HG03025 (cell line): ENCODE measurements around the gene EEF1AKMT3.

Experiments used
- ATAC-seq: cut with Tn5 transposase; IDR thresholded peaks from one replicate; pipeline ENCODE4 v1.9.1; 2021; ENCODE audit warnings: mild to moderate bottlenecking, moderate library complexity; ENCODE audit not compliant: unreplicated experiment, low FRiP score

EEF1AKMT3 gene

DNA sequence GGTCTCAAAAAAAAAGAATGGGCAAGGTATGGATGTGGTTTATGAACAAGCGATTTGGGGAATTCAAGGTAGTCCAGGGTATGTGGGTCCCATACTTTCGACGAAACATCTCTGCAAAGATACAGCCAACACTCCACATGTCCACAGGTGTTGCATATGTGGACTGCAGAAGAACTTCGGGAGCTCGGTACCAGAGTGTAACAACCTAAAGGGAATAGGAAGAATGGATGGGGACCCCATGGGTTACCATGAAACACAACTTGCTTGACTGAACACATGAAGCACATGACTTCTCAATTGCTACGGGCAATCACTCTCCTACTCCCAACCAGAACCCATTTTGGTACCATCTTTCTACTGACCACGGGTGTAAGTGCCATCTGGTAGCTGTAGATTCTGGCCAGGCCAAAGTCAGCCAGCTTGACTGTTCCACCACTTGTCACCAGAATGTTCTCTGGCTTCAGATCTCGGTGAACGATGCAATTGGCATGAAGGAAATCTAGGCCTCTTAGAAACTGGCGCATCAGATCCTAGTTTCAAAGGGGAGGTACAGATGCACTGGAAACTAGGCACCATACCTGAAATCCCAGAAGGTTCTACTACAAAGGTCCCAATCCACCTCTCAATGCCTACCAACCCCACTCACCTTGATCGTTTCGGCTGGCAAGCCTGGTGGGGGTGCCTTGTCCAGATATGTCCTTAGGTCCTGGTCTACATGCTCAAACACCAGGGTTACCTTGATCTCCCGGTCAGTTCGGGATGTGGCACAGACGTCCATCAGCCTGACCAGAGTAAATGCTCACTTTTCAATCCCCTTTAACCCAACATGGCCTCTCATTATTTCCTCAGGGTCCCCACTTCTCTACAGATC, 21.6 kb upstream of the EEF1AKMT3 start:
- no peak for ATAC-seq

DNA sequence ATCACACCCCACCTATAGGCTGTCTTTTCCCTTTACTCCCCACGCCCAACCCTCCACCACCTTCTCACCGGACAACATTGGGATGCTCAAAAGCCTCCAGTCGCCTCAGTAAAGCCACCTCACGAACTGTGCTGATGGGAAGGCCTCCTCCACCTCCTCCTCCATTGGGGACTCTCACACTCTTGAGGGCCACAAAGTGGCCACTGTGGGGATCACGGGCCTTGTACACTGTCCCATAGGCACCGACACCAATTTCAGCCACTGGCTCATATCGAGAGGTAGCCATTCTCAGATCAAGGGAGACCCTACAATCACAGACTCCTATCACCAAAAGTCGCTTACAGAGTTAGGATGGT, 21.0 kb upstream of the EEF1AKMT3 start:
- ATAC-seq: no peak

DNA sequence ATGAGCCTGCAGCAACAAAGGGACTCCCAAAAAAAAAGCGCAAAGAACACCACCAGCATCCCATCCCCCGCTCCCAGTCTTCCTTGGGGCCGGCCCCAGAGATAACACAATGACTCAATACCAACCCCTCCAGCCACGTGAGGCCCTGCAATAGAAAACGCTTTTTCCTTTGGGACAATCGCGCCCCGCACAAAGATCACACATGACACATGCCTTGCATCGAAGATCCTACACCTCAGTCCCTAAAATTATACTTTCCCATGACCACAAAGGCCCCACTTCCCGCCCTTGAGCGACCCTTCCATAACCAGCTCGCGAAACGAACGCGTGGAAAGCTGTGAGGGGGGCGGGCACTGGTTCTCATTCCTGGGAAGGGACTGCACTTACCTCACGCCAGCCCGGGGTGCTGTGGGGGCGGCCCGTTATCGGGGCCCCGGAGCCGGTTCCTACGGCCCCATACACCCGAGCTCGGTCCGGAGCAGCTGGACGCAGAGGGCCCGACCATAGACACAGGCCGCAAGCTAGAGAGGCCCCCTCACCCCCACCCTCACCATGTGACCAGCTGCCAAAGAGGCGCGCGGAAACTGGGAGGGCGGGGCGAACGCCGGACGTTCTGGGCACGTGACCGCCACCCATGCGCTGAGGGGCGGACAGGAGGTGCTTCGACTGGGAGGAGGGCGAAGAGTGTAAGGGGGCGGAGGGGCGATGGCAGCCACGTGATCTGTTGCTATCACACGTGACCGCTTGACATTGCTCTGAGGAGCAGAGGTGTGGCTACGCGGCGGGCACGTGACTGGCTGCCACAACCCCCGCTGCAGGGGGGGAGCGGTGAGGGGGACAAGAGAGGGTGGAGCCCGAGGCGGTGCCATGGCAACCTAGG, 20.4 kb upstream of the EEF1AKMT3 start, which contains the start of gene CDK4:
Gene CDK4 (minus strand): TSS at position 523 of the 880 bp plus-strand sequence. CDS start 593 bp downstream, outside the sequence.
- peak; percentile 70 for ATAC-seq

DNA sequence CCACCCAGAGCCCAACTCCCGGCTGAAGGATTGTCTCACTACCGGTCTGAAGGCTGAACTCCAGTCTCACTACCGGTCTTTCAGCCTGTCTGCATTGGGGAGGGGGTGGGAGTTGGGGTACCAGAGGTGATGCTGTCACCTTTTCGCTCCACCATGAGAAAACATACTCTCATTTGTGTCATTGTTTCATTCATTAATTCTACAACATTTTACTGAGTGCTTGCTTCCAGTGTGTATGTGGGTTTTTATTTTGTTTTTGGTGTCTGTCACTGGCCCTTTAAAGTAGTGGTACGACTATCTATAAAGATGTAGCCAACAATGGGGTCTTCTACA, 19.8 kb upstream of the EEF1AKMT3 start:
- no peak for ATAC-seq

DNA sequence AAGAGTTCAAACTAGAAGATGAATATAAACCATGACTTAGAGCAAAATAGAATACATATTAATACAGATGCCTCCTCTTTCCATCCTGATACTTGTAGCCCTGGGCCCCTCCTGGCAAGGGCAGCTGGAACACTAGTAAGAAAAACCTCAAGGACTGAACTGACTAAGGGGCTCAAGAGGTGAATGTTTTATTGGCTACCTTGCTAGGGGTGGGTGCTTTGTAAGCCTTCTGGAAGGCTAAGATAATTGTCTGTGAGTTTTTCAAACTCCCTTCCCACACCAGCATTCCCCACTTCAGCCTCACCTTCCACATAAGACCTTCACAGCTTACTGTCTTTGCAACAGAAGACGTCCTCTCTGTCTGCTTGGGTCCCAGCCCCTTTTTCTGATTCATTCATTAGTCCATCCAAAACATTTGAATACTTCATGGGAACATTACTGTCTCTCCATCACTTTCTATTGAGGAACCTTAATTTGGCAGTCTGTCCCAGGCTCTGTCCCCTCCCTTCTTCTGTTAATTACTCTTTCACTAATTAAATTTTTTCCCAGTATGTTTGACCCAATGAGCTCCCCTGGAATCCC, 18.6 kb upstream of the EEF1AKMT3 start:
- no peak for ATAC-seq

DNA sequence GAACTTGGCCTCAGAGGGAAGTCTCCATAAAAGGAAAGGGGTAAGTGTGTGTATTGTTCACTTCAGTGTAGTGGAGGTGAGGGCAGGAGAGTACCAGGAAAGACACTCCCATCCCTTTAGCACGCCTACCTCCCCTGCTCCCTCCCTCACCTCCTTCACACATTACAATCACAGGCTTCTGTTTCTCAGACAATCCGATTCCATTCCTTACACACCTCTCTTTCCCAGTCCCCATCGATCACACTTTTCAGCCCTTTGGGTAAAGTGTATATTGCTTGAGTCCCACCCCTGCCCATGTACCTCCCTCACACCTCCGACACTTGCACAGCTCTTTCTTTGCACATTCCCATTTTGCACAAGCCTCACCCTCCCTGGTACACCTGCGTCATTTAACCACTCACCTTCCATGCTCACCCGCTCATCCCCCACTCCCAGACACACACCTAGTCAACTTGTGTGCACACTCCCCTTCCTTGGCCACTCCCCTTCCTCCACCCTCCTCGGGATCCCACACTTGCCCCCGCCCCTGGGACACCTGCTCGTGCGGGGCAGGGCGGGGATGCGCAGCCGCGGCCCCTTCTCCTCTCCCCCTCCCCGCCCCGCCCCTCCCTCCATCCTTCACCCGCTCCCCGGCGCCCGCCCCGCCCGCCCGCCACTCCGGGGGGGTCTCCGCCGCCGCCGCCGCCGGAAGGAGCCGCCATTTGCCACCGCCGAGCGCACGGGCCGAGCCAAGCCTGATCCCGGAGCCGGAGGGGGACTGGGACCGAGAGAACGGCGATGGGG, 17.8 kb upstream of the EEF1AKMT3 start, which contains the start of gene MARCHF9:
Gene MARCHF9 (plus strand): TSS at position 693 of the 783 bp plus-strand sequence. CDS start 426 bp downstream, outside the sequence.
- peak; percentile 34 for ATAC-seq

DNA sequence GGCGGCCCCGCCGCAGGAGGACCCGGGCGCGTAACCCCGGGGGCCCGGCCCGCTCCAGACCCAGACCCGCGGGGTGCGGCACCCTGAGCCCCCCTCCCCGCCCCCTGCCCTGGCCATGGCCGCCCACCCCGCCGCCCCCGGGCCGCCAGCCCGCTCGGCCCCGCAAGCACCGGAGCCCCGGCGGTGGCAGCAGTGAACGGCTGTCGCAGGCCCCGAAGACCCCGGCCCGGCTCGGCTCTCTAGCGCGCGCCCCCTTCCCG, 17.3 kb upstream of the EEF1AKMT3 start:
- no peak for ATAC-seq

DNA sequence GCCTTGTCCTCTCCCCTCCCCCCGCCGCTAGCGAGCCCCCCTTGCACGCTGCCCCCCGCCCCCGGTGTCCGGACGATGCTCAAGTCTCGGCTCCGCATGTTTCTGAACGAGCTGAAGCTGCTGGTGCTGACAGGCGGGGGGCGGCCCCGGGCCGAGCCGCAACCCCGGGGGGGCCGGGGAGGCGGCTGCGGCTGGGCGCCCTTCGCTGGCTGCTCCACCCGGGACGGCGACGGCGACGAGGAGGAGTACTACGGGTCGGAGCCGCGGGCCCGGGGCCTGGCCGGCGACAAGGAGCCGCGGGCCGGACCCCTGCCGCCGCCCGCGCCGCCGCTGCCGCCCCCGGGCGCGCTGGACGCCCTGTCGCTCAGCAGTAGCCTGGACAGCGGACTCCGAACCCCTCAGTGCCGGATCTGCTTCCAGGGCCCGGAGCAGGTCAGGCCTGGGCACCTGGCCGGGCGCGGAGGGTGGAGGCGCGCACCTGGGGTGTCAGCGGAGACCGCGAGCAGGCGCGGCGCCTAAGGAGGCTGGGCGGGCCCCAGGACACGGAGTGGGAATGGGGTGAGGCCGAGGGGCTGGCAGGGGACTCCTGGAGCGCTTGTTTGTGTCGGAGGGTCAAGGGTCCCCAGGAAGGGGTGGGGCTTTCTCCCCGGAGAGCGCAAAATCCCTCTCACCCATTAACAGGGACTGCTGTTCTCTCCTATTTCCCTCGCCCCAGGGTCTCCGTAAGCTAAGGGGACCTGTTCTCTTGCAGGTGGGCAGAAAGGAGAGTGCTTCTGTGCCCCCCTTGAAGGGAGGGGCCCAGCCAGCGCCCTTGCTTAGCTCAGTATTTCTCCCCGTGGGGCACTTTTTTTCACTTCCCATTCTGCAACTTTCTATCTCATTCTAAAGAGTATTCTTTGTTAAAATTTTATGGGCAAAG, 16.7 kb upstream of the EEF1AKMT3 start:
- ATAC-seq: no peak

DNA sequence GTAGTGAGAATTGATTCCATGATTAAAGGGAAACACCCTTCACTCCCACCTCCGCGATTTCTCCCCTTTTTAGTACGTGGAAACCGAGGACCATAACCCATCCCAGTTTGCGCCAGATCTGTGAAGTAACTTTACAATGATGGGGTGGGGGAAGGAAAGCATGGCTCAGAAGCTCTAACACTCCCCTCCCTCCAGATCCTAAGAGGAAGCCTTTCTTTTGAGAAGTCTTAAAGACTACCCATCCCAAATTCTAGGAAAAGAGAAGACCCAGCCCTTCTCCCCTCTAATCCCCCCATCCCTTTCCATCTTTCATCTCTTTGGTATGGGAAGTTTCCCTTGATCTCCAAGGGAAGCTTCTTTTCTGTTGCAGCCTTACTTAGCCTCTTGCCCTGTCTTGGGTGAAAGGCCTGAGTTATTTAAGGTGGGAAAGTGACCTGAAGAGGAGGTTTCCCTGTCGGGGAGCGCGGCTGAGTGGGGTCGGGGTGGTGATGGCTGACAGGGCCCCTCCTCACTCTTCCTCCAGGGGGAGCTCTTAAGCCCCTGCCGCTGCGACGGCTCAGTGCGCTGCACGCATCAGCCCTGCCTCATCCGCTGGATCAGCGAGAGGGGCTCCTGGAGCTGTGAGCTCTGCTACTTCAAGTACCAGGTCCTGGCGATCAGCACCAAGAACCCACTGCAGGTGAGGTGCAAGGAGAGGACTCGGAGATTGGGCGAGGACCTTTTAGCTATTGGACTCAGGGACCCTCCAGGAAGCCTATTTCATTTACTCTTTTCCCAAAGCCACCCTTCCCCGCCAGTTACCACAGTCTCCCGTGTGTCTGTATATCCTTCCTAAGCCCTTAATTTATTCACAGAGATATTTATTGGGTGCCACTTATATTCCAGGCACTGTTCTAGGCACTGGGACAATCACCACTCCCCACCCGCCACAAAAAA, 15.7 kb upstream of the EEF1AKMT3 start:
- ATAC-seq: no peak

DNA sequence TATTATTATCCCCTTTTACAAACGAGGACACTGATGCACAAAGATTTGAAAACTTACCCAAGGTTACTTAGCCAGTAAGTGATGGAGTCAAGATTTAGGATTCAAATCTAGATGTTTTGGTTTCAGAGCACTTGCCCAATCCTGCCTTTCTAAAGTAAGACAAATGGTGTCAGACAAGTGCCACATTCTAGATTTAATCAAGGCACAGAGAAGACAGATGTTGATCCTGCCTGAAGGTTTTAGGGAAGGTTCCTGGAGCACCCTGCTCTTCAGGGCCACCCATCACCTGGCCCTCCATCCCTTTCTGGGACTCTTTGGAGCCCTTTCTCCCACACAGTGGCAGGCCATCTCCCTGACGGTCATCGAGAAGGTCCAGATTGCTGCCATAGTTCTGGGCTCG, 14.6 kb upstream of the EEF1AKMT3 start:
- ATAC-seq: no peak

DNA sequence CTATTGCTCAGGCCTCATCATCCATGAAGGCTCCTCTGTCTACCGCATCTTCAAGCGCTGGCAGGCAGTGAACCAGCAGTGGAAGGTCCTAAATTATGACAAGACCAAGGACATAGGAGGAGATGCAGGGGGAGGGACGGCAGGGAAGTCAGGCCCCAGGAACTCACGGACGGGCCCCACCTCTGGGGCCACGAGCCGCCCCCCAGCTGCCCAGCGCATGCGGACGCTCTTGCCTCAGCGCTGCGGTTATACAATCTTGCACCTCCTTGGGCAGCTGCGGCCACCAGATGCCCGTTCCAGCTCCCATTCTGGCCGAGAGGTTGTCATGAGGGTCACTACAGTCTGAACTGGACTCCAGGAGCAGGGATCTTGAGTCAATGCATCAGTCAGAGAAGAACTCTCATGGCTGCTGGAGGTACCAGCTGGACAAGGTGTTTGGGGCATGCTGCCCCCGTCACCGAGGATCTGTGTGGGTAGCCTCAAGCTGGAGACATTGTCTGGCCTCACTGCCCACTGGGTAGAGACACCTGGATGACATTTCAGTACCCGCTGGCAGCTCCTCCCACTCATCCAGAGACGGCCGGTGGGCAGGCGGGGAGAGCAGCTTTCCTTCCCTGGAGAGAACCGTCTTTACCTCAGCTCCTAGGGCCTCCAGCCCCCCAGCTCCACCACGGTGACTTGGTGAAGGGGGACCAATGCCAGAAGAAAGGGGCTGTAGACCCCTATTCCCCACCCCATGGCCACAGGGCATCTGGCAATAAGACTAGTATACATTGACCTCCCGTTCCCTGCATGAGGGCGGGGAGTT, 13.7 kb upstream of the EEF1AKMT3 start:
- no peak for ATAC-seq

DNA sequence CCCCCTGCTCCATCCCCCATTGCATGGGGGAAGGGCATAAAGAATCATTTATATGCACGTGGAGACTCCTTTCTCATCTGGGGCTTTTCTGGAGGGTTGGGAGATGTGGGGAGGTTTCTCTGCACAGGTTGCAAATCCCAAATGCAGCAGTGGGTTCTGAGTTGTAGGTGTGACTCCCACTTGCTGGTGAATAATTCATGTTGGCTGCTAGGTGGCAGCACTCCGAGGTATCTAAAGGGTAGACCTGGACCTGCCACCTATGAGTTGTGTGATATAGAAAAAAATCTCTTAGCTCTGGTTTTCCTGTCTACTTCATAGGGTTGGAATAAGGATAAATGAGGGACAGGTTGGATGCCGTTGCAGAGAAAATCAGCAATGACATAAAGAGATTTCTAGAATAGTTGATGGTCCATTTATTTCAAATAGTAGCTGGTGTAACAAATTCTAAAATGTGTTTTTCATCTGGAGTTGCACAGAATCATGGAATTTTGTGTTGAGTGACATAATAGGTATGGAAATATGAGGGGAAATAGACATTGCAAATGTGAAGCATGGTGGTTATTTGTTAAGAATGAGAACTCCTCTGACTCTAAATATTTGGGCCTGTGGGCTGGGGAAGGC, 12.9 kb upstream of the EEF1AKMT3 start:
- no peak for ATAC-seq

DNA sequence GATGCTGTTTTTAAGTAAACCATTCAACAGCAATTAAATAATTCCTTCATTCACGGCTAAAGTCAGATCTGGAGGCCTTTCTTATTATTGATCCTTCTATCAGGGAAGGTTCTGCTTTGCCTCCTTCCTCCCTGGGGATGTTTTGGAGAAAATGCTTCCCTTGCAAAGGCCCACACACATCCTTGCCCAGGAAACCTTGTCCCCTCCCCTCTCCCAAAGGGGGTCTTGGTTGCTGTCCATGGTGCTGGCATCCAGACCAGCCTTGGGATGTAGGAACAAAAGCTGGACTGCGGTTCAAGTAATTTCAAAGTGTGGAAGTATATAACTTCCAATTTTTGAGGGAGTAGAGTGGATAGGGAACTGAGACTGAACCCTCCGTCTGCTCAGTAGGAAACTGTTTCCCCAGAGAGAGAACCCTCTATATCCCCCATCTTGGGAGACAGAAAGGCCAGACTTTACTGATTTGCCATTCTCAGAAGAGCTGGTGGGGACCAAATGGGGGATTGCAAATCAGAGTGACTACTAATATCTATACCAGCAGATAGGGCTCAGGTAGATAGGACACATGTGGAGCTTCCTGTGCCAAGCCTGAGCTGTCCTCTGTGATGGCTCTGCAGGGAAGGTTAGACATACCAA, 11.9 kb upstream of the EEF1AKMT3 start:
- ATAC-seq: no peak

DNA sequence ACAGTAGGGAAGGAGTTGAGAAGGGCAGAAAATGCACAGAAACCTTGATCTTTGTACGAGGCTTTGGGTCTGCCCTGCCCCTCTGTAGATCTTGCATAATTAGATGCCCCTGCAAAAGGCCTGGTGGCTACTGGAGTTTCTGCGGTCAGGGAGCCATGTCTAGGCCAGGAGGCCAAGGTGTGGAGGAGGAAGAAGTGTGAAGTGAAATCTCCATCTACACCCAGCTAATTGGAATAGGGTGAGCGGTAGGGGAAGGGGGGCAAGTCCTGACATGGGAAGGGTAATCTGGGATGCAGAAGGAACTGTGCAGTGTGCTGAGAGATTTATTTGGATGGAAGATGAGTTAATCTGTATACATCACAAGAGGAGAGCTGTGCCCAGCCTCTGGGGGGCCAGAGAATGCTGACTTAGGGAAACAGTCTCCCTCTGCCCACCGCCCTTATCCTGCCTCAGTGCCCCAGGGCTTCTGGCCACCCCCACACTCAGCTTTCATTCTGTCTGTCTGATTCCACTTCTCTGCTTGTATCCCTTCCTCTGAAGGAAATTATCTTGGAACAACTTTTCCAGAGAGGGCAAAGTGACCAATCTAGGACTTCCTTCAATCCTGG, 10.9 kb upstream of the EEF1AKMT3 start:
- ATAC-seq: no peak

DNA sequence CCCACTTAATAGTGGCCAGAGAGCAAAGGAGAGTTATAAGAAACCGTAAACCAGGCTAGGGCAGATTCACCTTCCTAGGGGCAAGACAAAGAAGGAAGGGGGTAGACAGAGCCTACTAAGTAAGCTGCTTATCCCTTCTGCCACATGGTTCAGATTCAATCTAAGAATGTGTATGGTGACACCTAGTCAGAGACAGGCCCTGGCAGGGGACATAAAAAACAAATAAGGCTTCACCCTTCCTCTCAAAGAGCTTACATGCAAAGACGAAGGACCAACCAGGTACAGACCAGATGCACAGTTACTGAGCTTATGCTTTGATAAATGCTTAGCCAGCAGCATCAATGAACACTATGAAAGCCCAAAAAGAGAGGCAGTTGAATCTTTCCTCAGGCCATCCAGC, 10.0 kb upstream of the EEF1AKMT3 start:
- ATAC-seq: no peak

DNA sequence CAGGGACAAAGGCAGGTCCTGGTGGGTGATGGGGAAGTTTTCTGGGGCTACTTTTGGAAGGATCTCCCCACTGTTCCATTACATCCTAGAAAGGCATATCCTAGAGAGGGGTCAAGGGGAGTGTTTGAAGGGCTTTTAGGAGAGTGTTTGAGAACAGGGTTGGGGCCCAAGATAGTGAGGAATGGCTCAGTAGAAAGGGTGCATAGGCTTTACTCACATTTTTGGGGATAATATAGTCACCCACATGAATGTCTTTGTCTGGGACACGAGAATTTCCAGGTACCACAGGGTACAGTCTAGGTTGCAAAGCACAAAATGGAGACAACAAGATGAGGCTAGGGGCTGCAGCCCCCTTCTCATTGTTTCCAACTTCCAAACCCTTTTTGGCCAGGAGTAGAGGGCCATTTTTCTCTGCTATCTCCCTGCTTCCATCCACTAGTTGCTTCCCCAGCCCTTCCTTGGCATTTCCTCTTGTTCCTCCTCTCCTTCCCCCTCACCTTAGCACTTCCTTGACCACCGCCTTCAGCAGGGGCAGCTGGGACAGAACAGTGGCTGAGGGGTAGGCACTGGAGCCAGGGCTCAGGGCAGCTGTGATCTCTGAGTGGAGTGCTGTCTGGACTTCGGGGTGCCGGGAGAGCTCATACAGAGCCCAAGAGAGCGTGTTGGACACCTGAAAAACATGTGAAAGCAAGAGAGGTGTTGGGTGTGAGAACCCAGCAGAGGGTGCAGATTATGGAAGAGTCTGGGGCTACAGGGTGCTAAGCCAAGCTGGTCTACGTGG, 8.3 kb upstream of the EEF1AKMT3 start:
- ATAC-seq: no peak
